Gastroesophageal sphincter (tissue), 3 donors: Measurements from ENCODE around the gene CCT8.

Source experiments
- POLR2A ChIP-seq, 2 donors: fragments of 450-650 bp; IDR thresholded peaks; one replicate each; pipeline ENCODE4 v1.6.1; 2017; ENCODE audit warnings: antibody characterized with exemption in 2 of 2, mild to moderate bottlenecking in 2 of 2, moderate library complexity in 1 of 2
- TF ChIP-seq, protein P1 (sequence below), 4 experiments: fragments of 200-600 bp in 2 of 4; fragments of 450-650 bp in 2 of 4; sonication (generic) in 1 of 4; IDR thresholded peaks; one replicate each; pipeline ENCODE4 v1.5.1; 2017 to 2019; ENCODE audit warnings: antibody characterized with exemption in 4 of 4, mild to moderate bottlenecking in 2 of 4, moderate library complexity in 2 of 4

- TF ChIP-seq, protein P1, sequence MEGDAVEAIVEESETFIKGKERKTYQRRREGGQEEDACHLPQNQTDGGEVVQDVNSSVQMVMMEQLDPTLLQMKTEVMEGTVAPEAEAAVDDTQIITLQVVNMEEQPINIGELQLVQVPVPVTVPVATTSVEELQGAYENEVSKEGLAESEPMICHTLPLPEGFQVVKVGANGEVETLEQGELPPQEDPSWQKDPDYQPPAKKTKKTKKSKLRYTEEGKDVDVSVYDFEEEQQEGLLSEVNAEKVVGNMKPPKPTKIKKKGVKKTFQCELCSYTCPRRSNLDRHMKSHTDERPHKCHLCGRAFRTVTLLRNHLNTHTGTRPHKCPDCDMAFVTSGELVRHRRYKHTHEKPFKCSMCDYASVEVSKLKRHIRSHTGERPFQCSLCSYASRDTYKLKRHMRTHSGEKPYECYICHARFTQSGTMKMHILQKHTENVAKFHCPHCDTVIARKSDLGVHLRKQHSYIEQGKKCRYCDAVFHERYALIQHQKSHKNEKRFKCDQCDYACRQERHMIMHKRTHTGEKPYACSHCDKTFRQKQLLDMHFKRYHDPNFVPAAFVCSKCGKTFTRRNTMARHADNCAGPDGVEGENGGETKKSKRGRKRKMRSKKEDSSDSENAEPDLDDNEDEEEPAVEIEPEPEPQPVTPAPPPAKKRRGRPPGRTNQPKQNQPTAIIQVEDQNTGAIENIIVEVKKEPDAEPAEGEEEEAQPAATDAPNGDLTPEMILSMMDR (IDR thresholded peaks at IDR 0.05): no peak
- TF ChIP-seq POLR2A (IDR thresholded peaks at IDR 0.05): no peak
These were observed 65.1 kb downstream of the CCT8 start for GRCh38 chr21:29008367-29008766.
